ENCODE results near the gene GATA3.

GATA3 gene

GRCh38 chr10:8054494-8055407 is at the start of gene GATA3:
GATA3 (plus strand) TSS chr10:8054688; CDS start chr10:8055656, 968 bp downstream.
- TF ChIP-seq, protein P1, sequence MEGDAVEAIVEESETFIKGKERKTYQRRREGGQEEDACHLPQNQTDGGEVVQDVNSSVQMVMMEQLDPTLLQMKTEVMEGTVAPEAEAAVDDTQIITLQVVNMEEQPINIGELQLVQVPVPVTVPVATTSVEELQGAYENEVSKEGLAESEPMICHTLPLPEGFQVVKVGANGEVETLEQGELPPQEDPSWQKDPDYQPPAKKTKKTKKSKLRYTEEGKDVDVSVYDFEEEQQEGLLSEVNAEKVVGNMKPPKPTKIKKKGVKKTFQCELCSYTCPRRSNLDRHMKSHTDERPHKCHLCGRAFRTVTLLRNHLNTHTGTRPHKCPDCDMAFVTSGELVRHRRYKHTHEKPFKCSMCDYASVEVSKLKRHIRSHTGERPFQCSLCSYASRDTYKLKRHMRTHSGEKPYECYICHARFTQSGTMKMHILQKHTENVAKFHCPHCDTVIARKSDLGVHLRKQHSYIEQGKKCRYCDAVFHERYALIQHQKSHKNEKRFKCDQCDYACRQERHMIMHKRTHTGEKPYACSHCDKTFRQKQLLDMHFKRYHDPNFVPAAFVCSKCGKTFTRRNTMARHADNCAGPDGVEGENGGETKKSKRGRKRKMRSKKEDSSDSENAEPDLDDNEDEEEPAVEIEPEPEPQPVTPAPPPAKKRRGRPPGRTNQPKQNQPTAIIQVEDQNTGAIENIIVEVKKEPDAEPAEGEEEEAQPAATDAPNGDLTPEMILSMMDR (IDR thresholded peaks at IDR 0.05; ENCODE audit: low read depth, low read length, missing control alignments), result no peak
- no peak for DNase-seq (ENCODE audit: extremely low read depth, low read depth)
- peak within 1 kb of the TSS; percentile 48 for H3K4me3 ChIP-seq (replicated peaks; ENCODE audit: low read depth, low read length)

- no peak overlapping the region for H3K4me3 ChIP-seq (replicated peaks; ENCODE audit: low read depth, low read length)
- DNase-seq (ENCODE audit: extremely low read depth, low read depth), result no peak
Measured at GRCh38 chr10:8006274-8006999, 48.1 kb upstream of the GATA3 start.

GRCh38 chr10:8009031-8009430 is 45.5 kb upstream of the GATA3 start:
- TF ChIP-seq, protein P1 (IDR thresholded peaks at IDR 0.05; ENCODE audit: low read depth, low read length, missing control alignments), result no peak
- no peak for DNase-seq (ENCODE audit: extremely low read depth, low read depth)
- H3K4me3 ChIP-seq (replicated peaks; ENCODE audit: low read depth, low read length), result no peak overlapping the region

More at GRCh38 chr10:8006274-8006999, 48.1 kb upstream of the GATA3 start:
- TF ChIP-seq, protein P1 (IDR thresholded peaks at IDR 0.05; ENCODE audit: low read depth, low read length, missing control alignments), result no peak

- H3K4me3 ChIP-seq (replicated peaks; ENCODE audit: low read depth, low read length), result no peak overlapping the region
- DNase-seq (ENCODE audit: extremely low read depth, low read depth), result no peak
- TF ChIP-seq, protein P1 (IDR thresholded peaks at IDR 0.05; ENCODE audit: low read depth, low read length, missing control alignments), result no peak
Measured at GRCh38 chr10:8013006-8013405, 41.5 kb upstream of the GATA3 start.

- TF ChIP-seq, protein P1 (IDR thresholded peaks at IDR 0.05; ENCODE audit: low read depth, low read length, missing control alignments), result no peak
- no peak for DNase-seq (ENCODE audit: extremely low read depth, low read depth)
- no peak overlapping the region for H3K4me3 ChIP-seq (replicated peaks; ENCODE audit: low read depth, low read length)
Measured at GRCh38 chr10:8013619-8014018, 40.9 kb upstream of the GATA3 start.

DNA sequence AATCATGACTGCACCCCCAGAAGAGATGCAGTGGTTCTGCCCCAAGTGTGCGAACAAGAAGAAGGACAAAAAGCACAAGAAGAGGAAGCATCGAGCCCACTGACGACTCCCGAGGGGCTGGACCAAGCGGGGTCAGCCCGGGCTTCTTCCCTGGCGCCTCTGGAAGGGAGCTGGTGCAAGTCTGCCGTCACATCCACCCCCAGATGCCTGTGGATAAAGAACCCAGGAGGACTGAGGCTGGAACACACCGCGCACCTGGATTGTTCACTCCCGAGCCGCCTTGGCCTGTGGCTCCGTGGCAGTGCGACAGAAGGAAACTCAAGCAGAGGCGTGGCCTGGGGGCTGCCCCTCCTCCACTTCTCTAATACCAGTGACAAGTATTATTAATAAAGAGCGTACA is 39.8 kb upstream of the GATA3 start:
- TF ChIP-seq, protein P1 (IDR thresholded peaks at IDR 0.05; ENCODE audit: low read depth, low read length, missing control alignments), result no peak
- no peak for DNase-seq (ENCODE audit: extremely low read depth, low read depth)
- H3K4me3 ChIP-seq (replicated peaks; ENCODE audit: low read depth, low read length), result no peak overlapping the region

All from HFF-Myc (cell line).